Upper lobe of right lung (tissue), 1 donor: ENCODE results near the gene PLA2G2D. TPM values are rescaled to one million over a fixed set of nuclear protein-coding genes. Genes with fewer than 3 reads are reported as not detected.

Experiments used
- ATAC-seq: fragments of 200-7000 bp; cut with Tn5 transposase; one replicate; pipeline ENCODE4 v1.9.1; 2020; ENCODE audit warnings: mild to moderate bottlenecking, moderate library complexity
- DNase-seq: peaks from one replicate; pipeline ENCODE4 v3.0.0-alpha.2; 2020
- H3K27ac ChIP-seq: fragments of 200-600 bp; one replicate; pipeline ENCODE4 v1.8.0; 2022
- H3K27me3 ChIP-seq: fragments of 200-600 bp; one replicate; pipeline ENCODE4 v1.8.0; 2022; ENCODE audit warnings: mild to moderate bottlenecking
- H3K36me3 ChIP-seq: fragments of 200-600 bp; one replicate; pipeline ENCODE4 v1.8.0; 2022
- H3K4me1 ChIP-seq: fragments of 200-600 bp; one replicate; pipeline ENCODE4 v1.8.0; 2022
- H3K4me3 ChIP-seq: fragments of 200-600 bp; one replicate; pipeline ENCODE4 v1.8.0; 2022; ENCODE audit warnings: mild to moderate bottlenecking
- H3K9me3 ChIP-seq: fragments of 200-600 bp; one replicate; pipeline ENCODE4 v1.8.0; 2022
- CTCF ChIP-seq: fragments of 200-600 bp; IDR thresholded peaks from one replicate; pipeline ENCODE4 v1.8.0; 2022; ENCODE audit warnings: antibody characterized with exemption
- intact Hi-C: fragments of 100-400 bp; cut with DNase I; formaldehyde crosslinking; loops from one replicate; pipeline ENCODE4 v1.11.0; 2022
- total RNA-seq: library from RNA; stranded (reverse); fragmentation: NEBNext Ultra II Directional; extraction: Animal tissue kit (Norgen Biotek cat#: 25700); gene quantifications from one replicate; pipeline ENCODE4 v1.2.1, GENCODE V29; 2021
- donor health status: DM: no; HTN: yes; CAD: no; lungs with severe emphysema.

PLA2G2D gene
- total RNA-seq, 1 donor from 2014 or later = not detected

DNA sequence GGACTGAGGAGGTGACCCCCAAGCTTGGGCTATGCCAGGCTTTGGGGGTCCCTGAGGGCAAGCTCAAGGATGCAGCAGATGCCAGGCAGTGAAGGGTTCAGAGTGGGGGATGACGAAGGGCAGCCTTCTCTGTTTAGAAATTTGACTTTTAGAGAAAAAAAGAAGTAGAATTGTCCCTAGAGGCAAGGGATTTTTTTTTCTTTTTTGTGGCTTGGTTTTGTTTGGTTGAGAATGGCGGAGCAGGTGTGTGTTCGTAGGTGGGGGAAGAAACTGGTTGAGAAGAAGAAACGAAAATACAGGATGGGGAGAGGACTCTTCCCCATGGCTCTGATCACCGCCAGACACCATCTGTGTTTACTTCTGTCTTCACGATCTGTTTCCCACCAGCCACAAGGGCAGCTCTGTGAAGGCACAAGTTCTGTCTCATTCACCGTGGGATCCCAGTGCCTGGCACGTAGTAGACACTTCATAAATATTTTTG lies 41.1 kb downstream of the PLA2G2D start:
- H3K4me3 ChIP-seq = no peak overlapping the region
- no peaks in the 10 kb centered on the region for H3K27me3 ChIP-seq
- H3K9me3 ChIP-seq = no peaks in the 10 kb centered on the region
- H3K36me3 ChIP-seq = no peaks in the 10 kb centered on the region
- no peak overlapping the region for H3K27ac ChIP-seq
- peaks cover 3% of the 10 kb centered on the region for H3K4me1 ChIP-seq
- TF ChIP-seq CTCF = no peak
- ATAC-seq (no peak), DNase-seq (no peak)
- intact Hi-C loops = no loop called here

- no peaks in the 10 kb centered on the region for H3K36me3 ChIP-seq
- peaks cover 3% of the 10 kb centered on the region for H3K4me1 ChIP-seq
- no peak for TF ChIP-seq CTCF
- no peak overlapping the region for H3K4me3 ChIP-seq
- intact Hi-C loops = no loop called here
- DNase-seq (no peak), ATAC-seq (no peak)
- H3K27ac ChIP-seq = no peak overlapping the region
- H3K27me3 ChIP-seq = no peaks in the 10 kb centered on the region
- H3K9me3 ChIP-seq = no peaks in the 10 kb centered on the region
Measured at GRCh38 chr1:20076710-20077461, 42.5 kb downstream of the PLA2G2D start.

- ATAC-seq (no peak), DNase-seq (no peak)
- Histone ChIP-seq H3K27me3 (no peaks in the 10 kb centered on the region), H3K27ac (no peak overlapping the region), H3K9me3 (no peaks in the 10 kb centered on the region), H3K4me3 (no peak overlapping the region), H3K36me3 (no peaks in the 10 kb centered on the region), H3K4me1 (peaks cover 3% of the 10 kb centered on the region)
- intact Hi-C loops = no loop called here
- TF ChIP-seq CTCF = no peak
Measured at GRCh38 chr1:20076223-20076622, 43.1 kb downstream of the PLA2G2D start.

- no peaks in the 10 kb centered on the region for H3K4me1 ChIP-seq
- intact Hi-C loops = no loop called here
- ATAC-seq (no peak), DNase-seq (no peak)
- H3K36me3 ChIP-seq = no peaks in the 10 kb centered on the region
- H3K9me3 ChIP-seq = no peaks in the 10 kb centered on the region
- no peak for TF ChIP-seq CTCF
- no peak overlapping the region for H3K4me3 ChIP-seq
- H3K27ac ChIP-seq = no peak overlapping the region
- H3K27me3 ChIP-seq = no peaks in the 10 kb centered on the region
Measured at GRCh38 chr1:20075345-20075744, 44.0 kb downstream of the PLA2G2D start.

DNA sequence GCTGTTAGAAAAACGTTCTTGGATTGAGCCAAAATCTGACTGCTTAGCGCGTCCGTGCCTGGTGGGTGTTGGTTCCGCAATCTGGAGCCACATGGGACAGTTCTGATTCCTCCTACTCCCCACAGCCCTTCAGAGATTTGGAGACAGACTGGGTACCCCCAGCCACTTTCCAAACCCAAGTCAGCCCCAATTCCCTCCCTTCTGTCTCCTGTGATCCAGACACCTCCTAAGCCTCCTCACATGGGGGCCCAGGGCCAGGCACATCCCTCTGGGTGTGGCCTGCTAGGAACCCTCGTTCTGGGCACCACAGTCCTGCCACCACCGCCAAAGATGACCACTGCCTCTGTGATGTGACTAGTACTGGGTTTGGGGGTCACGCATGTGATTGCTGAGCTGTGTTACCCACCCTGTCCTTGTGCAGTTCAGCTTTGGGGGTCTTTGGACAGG lies 44.6 kb downstream of the PLA2G2D start:
- no peak overlapping the region for H3K27ac ChIP-seq
- ATAC-seq (no peak), DNase-seq (no peak)
- H3K36me3 ChIP-seq = no peaks in the 10 kb centered on the region
- H3K27me3 ChIP-seq = no peaks in the 10 kb centered on the region
- H3K4me1 ChIP-seq = no peaks in the 10 kb centered on the region
- no peaks in the 10 kb centered on the region for H3K9me3 ChIP-seq
- intact Hi-C loops = no loop called here
- no peak for TF ChIP-seq CTCF
- no peak overlapping the region for H3K4me3 ChIP-seq
